Thoracic aorta (tissue), 2 donors: ENCODE measurements around the gene CD40LG. TPM values are rescaled to one million over a fixed set of nuclear protein-coding genes. Genes with fewer than 3 reads are reported as not detected.

Experiments
- ATAC-seq: fragments of 150-250 bp; one replicate; pipeline ENCODE4 v1.8.0; 2017; ENCODE audit warnings: low read depth; ENCODE audit not compliant: insufficient number of reproducible peaks, low FRiP score
- DNase-seq: peaks from one replicate; pipeline ENCODE4 v3.0.0-alpha.2; 2020; ENCODE audit warnings: low spot score
- H3K27ac ChIP-seq, 2 donors: fragments of 200-600 bp; sonication (generic); 1 replicate in 1 of 2; 2 replicates in 1 of 2; pipeline ENCODE4 v1.5.1; 2016; ENCODE audit warnings: mild to moderate bottlenecking in 2 of 2, moderate library complexity in 2 of 2
- H3K27me3 ChIP-seq: fragments of 200-600 bp; sonication (generic); replicated peaks from 2 replicates; pipeline ENCODE4 v1.6.0; 2016; ENCODE audit warnings: mild to moderate bottlenecking; ENCODE audit not compliant: insufficient read depth
- H3K36me3 ChIP-seq: fragments of 200-600 bp; sonication (generic); one replicate; pipeline ENCODE4 v1.5.1; 2016
- H3K4me1 ChIP-seq, 2 donors: fragments of 200-600 bp; sonication (generic); 1 replicate in 1 of 2; 2 replicates in 1 of 2; pipeline versions ENCODE4 v1.5.1 to v1.6.0; 2016; ENCODE audit warnings: low read depth in 2 of 2, mild to moderate bottlenecking in 1 of 2; ENCODE audit not compliant: control insufficient read depth in 1 of 2
- H3K4me3 ChIP-seq: fragments of 200-600 bp; sonication (generic); 2 replicates; pipeline ENCODE4 v1.5.1; 2016; ENCODE audit warnings: mild to moderate bottlenecking
- H3K9me3 ChIP-seq: fragments of 200-600 bp; sonication (generic); 2 replicates; pipeline ENCODE4 v1.5.1; 2016
- total RNA-seq, 2 donors: library from RNA; depleted of rRNA; stranded (reverse); fragments of >200 nt; gene quantifications; one replicate each; pipeline versions ENCODE4 v1.1.0 to v1.2.3, GENCODE V29; 2016
- TF ChIP-seq, protein P1 (sequence below): fragments of 200-600 bp; sonication (generic); IDR thresholded peaks from one replicate; pipeline ENCODE4 v1.5.1; 2019; ENCODE audit warnings: antibody characterized with exemption

Gene CD40LG
- total RNA-seq, 2 donors from 2014 or later = 0.42 TPM; not detected in 1

DNA sequence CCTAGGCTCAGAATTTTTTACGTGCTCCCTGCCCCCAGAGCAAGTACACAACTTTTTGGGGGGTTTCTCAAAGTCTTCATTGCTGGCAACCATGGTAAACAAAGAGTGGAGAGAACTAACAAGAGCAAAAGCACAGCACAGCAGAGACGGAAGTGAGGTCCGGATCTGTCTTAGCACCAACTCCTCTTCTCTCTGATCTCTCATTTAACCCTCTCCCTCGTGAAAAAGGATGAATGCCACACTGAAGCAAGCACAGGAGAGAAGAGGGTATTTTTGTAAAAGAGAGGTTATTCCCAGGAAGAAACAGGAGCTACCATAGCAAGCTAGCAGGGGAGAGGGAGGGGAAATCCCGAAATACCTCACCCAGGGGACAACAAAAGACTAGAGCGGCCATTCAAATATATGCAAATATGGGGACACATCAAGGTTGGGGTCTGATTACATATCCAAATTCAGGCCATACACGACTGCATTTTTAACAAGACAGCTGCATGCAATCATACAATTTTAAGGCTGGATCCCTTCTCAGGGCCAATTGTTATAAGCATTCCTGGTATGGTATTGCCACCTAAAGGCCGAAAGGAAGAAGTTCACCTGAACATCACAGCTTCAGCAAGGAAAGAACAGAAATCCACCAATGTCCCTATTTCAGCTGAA is 46.6 kb downstream of the CD40LG start:
- H3K27ac ChIP-seq = no peak overlapping the region
- no peaks in the 10 kb centered on the region for H3K27me3 ChIP-seq
- no peaks in the 10 kb centered on the region for H3K4me1 ChIP-seq
- H3K36me3 ChIP-seq = peaks cover under 1% of the 10 kb centered on the region
- H3K4me3 ChIP-seq = no peak overlapping the region
- DNase-seq (no peak), ATAC-seq (no peak)
- TF ChIP-seq, protein P1, sequence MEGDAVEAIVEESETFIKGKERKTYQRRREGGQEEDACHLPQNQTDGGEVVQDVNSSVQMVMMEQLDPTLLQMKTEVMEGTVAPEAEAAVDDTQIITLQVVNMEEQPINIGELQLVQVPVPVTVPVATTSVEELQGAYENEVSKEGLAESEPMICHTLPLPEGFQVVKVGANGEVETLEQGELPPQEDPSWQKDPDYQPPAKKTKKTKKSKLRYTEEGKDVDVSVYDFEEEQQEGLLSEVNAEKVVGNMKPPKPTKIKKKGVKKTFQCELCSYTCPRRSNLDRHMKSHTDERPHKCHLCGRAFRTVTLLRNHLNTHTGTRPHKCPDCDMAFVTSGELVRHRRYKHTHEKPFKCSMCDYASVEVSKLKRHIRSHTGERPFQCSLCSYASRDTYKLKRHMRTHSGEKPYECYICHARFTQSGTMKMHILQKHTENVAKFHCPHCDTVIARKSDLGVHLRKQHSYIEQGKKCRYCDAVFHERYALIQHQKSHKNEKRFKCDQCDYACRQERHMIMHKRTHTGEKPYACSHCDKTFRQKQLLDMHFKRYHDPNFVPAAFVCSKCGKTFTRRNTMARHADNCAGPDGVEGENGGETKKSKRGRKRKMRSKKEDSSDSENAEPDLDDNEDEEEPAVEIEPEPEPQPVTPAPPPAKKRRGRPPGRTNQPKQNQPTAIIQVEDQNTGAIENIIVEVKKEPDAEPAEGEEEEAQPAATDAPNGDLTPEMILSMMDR = peak; percentile 37
- no peaks in the 10 kb centered on the region for H3K9me3 ChIP-seq

- no peak overlapping the region for H3K4me3 ChIP-seq
- no peaks in the 10 kb centered on the region for H3K36me3 ChIP-seq
- no peaks in the 10 kb centered on the region for H3K4me1 ChIP-seq
- H3K27me3 ChIP-seq = no peaks in the 10 kb centered on the region
- no peak overlapping the region for H3K27ac ChIP-seq
- H3K9me3 ChIP-seq = no peaks in the 10 kb centered on the region
- TF ChIP-seq, protein P1 = no peak
- ATAC-seq (no peak), DNase-seq (no peak)
Measured at GRCh38 chrX:136697156-136697555, 49.2 kb downstream of the CD40LG start.

- no peaks in the 10 kb centered on the region for H3K27me3 ChIP-seq
- no peak for DNase-seq
- no peak for ATAC-seq
- no peaks in the 10 kb centered on the region for H3K9me3 ChIP-seq
- no peak overlapping the region for H3K4me3 ChIP-seq
- no peak overlapping the region for H3K27ac ChIP-seq
- TF ChIP-seq, protein P1 = no peak
- H3K4me1 ChIP-seq = peaks cover 4 to 17% of the 10 kb centered on the region in 2 donors
- H3K36me3 ChIP-seq = no peaks in the 10 kb centered on the region
Measured at GRCh38 chrX:136708348-136708747, 60.4 kb downstream of the CD40LG start.

Other genes starting within 250 kb of the CD40LG start
- not detected for gene BRS3, start 160.2 kb upstream of the CD40LG start, total RNA-seq
- gene HTATSF1, start 150.6 kb upstream of the CD40LG start, total RNA-seq = 10 to 100 TPM; 47.2 to 59.3 TPM
- not detected for gene VGLL1, start 115.9 kb upstream of the CD40LG start, total RNA-seq
- gene ARHGEF6, start 132.8 kb downstream of the CD40LG start, total RNA-seq = 10 to 100 TPM; 25.7 to 34.8 TPM
- gene RBMX, start 232.6 kb downstream of the CD40LG start, total RNA-seq = 100 to 1,000 TPM; 224 to 338 TPM